ENCODE measurements around the gene KDM8. TPM values are rescaled to one million over a fixed set of nuclear protein-coding genes. Genes with fewer than 3 reads are reported as not detected.

The KDM8 gene
- total RNA-seq (2021; ENCODE audit: unreplicated experiment) = 5.3 TPM
- 1.4 and 2.1 TPM in 2 replicates for polyA plus RNA-seq (2012)
- percentile 49 among the genes with signal in this experiment for Bru-seq, nascent RNA
- BruChase-seq, experiment 1, labeled RNA remaining after a 6-hour chase = percentile 38 among the genes with signal in this experiment
- percentile 51 among the genes with signal in this experiment for BruChase-seq, experiment 2, labeled RNA remaining after a 2-hour chase
- long read RNA-seq, partial matches to known transcripts = 2 of 7 reads
- long read RNA-seq, other reads (novel, unspliced or antisense) = 4 of 7 reads

DNA sequence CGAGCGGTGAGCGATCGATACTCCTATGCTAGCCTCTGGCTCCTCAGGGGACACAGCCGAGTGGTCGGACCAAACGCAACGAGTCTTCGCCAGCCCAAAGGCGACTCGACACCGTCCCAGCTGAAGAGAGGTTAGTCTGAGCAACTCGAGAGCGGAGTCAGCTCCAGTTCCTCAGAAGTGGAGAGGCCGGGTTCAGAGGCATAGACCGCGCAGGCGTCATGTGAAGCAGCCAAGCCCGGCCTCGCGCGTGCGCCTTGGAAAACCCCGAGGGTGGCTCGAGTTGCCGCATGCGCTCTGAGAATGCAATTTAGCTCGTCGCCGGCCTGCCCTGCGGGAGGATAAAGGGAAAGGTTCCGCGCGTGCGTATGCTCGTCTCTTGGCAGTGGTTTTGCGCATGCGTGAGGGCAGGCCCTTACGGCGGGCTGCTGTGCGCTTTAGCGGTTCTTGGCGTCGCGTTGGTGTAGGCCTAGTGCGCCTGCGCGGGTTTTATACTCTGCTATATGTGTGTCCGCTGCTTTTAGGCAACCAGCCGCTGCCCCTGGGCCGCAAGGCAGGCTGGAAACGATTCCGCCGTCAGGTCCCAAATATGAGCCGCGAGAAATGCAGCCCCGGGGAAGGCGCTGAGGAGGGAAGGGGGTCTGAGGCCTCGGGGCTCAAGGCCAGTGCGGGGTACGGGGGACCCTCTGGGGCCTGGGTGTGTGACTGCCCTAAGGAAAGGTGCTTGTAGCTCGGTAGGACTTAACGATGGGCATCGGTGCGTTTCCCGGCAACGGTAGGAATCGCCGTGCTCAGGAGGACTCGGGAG, at the start of gene KDM8:
TSS of gene KDM8 (plus strand) at position 20 of the 805 bp plus-strand sequence. CDS start 6,598 bp downstream, outside the sequence.
- Histone ChIP-seq H3K9me2 (ENCODE audit: insufficient read depth) (no peaks in the 10 kb centered on the region), H3K4me1 (ENCODE audit: control insufficient read depth in 1 of 2, insufficient read depth in 2 of 2, low read length in 2 of 2) (peaks cover 20 to 26% of the 10 kb centered on the region in 2 experiments), H3K27ac (ENCODE audit: low read depth, low read length) (peak within 1 kb of the TSS; percentile 81), H2AFZ (ENCODE audit: low read depth, low read length, poor library complexity, severe bottlenecking) (peak within 1 kb of the TSS; percentile 79), H3K9me3 (ENCODE audit: control insufficient read depth in 1 of 2, insufficient read depth in 1 of 2, low read depth in 1 of 2, low read length in 2 of 2) (no peaks in the 10 kb centered on the region), H3K4me2 (ENCODE audit: low read length) (peak within 1 kb of the TSS; percentile 88), H3K36me3 (ENCODE audit: control insufficient read depth in 1 of 2, insufficient read depth in 2 of 2, low read length in 2 of 2) (no peaks in the 10 kb centered on the region), H3K27me3 (ENCODE audit: insufficient read depth, low read length) (no peaks in the 10 kb centered on the region), H3K4me3 (replicated peaks in 1 of 2; ENCODE audit: low read depth in 1 of 2, low read length in 2 of 2) (peak within 1 kb of the TSS; percentile 84 to 93), H3K9ac (ENCODE audit: low read length) (peak within 1 kb of the TSS; percentile 84), H3K79me2 (ENCODE audit: insufficient read depth, low read length) (no peaks in the 10 kb centered on the region), H4K20me1 (ENCODE audit: insufficient read depth) (no peaks in the 10 kb centered on the region)
- ChIA-PET CTCF (interaction anchor here (0.9 to 1.8 kb wide), 6 partner anchors 10 to 169 kb away, joined by 3 to 21 read pairs (median 5); no protein-coding TSS in a partner anchor), RAD21 (ENCODE audit: low non-redundant PET in 1 of 2, low total read pairs in 2 of 2, uncharacterized antibody in 2 of 2, unreplicated experiment in 2 of 2) (no interaction called here), POLR2A (interaction anchor here (0.9 to 1.4 kb wide), 14 partner anchors 12 to 223 kb away, joined by 3 to 6 read pairs (median 3); no protein-coding TSS in a partner anchor)
- BruUV-seq (replicated peaks) = no TSS peak
- ATAC-seq (peak; percentile 89), DNase-seq (ENCODE audit: low read depth, low spot score) (peak; percentile 98)
- TF ChIP-seq CBX3 (IDR thresholded peaks at IDR 0.05; ENCODE audit: low read depth) (no peak), SP1 (IDR thresholded peaks at IDR 0.05; ENCODE audit: low read depth) (no peak), CEBPB (IDR thresholded peaks at IDR 0.05; ENCODE audit: low read depth) (no peak), SRF (IDR thresholded peaks at IDR 0.05; ENCODE audit: low read depth) (no peak; the same call in 1 of the 2 replicates), ZFX (IDR thresholded peaks at IDR 0.05) (peak; percentile 89), EZH2 (IDR thresholded peaks at IDR 0.05) (no peak), TCF7L2 (IDR thresholded peaks at IDR 0.05; ENCODE audit: borderline replicate concordance, extremely low read depth, insufficient read depth, insufficient read length) (peak; percentile 72), SIN3A (IDR thresholded peaks at IDR 0.05; ENCODE audit: low read depth) (no peak), EGR1 (IDR thresholded peaks at IDR 0.05; ENCODE audit: low read depth) (no peak), ELF1 (IDR thresholded peaks at IDR 0.05; ENCODE audit: borderline replicate concordance, low read depth) (no peak), MAX (IDR thresholded peaks at IDR 0.05) (peak; percentile 53; the same call in 1 of the 2 replicates), POLR2A (IDR thresholded peaks at IDR 0.05; ENCODE audit: borderline replicate concordance, extremely low read depth, insufficient read depth, insufficient read length) (peak; percentile 71), FOSL1 (IDR thresholded peaks at IDR 0.05; ENCODE audit: low read depth) (no peak), POLR2AphosphoS5 (IDR thresholded peaks at IDR 0.05; ENCODE audit: low read depth, low read length) (peak; percentile 86)
- TF ChIP-seq, protein P1, sequence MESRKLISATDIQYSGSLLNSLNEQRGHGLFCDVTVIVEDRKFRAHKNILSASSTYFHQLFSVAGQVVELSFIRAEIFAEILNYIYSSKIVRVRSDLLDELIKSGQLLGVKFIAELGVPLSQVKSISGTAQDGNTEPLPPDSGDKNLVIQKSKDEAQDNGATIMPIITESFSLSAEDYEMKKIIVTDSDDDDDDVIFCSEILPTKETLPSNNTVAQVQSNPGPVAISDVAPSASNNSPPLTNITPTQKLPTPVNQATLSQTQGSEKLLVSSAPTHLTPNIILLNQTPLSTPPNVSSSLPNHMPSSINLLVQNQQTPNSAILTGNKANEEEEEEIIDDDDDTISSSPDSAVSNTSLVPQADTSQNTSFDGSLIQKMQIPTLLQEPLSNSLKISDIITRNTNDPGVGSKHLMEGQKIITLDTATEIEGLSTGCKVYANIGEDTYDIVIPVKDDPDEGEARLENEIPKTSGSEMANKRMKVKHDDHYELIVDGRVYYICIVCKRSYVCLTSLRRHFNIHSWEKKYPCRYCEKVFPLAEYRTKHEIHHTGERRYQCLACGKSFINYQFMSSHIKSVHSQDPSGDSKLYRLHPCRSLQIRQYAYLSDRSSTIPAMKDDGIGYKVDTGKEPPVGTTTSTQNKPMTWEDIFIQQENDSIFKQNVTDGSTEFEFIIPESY (IDR thresholded peaks at IDR 0.05; ENCODE audit: extremely low read depth, insufficient replicate concordance, low read length) = no peak
- intact Hi-C loops (cut with micrococcal nuclease) = no loop called here

Measured in HCT116 (cell line).